HepG2 (cell line): Measurements from ENCODE around the gene TM4SF5. TPM values are rescaled to one million over a fixed set of nuclear protein-coding genes. Genes with fewer than 3 reads are reported as not detected.

Experiments used
- ARNTL ChIP-seq: sonication (generic); formaldehyde crosslinking; IDR thresholded peaks from 2 replicates; pipeline ENCODE4 v1.4.0; 2020; ENCODE audit warnings: mild to moderate bottlenecking, missing genetic modification reagents
- ATM ChIP-seq: fragments of 450-650 bp; IDR thresholded peaks from 2 replicates; pipeline ENCODE4 v1.7.1; 2017; ENCODE audit warnings: mild to moderate bottlenecking, borderline replicate concordance
- HIVEP1 ChIP-seq: sonication (generic); formaldehyde crosslinking; IDR thresholded peaks from 2 replicates; pipeline ENCODE4 v1.4.0; 2020; ENCODE audit warnings: mild to moderate bottlenecking, missing genetic modification reagents
- HOXD1 ChIP-seq: sonication (generic); formaldehyde crosslinking; IDR thresholded peaks from 2 replicates; pipeline ENCODE4 v1.5.0; 2020; ENCODE audit warnings: missing genetic modification reagents
- IKZF4 ChIP-seq: sonication (generic); formaldehyde crosslinking; IDR thresholded peaks from 2 replicates; pipeline ENCODE4 v1.5.1; 2020; ENCODE audit warnings: borderline replicate concordance, mild to moderate bottlenecking, low read depth, missing genetic modification reagents; ENCODE audit errors: not compliant biosample characterization
- KDM3A ChIP-seq: IDR thresholded peaks from 2 replicates; pipeline ENCODE4 v1.6.1; 2018; ENCODE audit warnings: low read depth, missing compliant biosample characterization
- PAX8 ChIP-seq: sonication (generic); formaldehyde crosslinking; IDR thresholded peaks from 2 replicates; pipeline ENCODE4 v1.8.0; 2022; ENCODE audit warnings: mild to moderate bottlenecking, missing genetic modification reagents, borderline replicate concordance
- PAXIP1 ChIP-seq: sonication (generic); formaldehyde crosslinking; conservative IDR thresholded peaks from 2 replicates; pipeline ENCODE4 v1.4.0; 2020; ENCODE audit warnings: mild to moderate bottlenecking, missing genetic modification reagents, moderate library complexity
- POGK ChIP-seq: sonication (generic); formaldehyde crosslinking; conservative IDR thresholded peaks from 2 replicates; pipeline ENCODE4 v1.8.0; 2022; ENCODE audit warnings: mild to moderate bottlenecking, moderate library complexity, missing genetic modification reagents
- SCMH1 ChIP-seq: sonication (generic); formaldehyde crosslinking; IDR thresholded peaks from 2 replicates; pipeline ENCODE4 v1.9.0; 2021; ENCODE audit warnings: missing genetic modification reagents, mild to moderate bottlenecking, borderline replicate concordance
- SMC3 ChIP-seq: IDR thresholded peaks from 2 replicates; pipeline ENCODE4 v1.6.1; 2011; ENCODE audit warnings: low read length, improper control_type of control experiment
- WIZ ChIP-seq: sonication (generic); formaldehyde crosslinking; IDR thresholded peaks from 2 replicates; pipeline ENCODE4 v1.5.1; 2020; ENCODE audit warnings: mild to moderate bottlenecking, missing genetic modification reagents
- ZNF101 ChIP-seq: sonication (generic); formaldehyde crosslinking; IDR thresholded peaks from 2 replicates; pipeline ENCODE4 v1.4.0; 2020; ENCODE audit warnings: mild to moderate bottlenecking, low read depth, missing genetic modification reagents, borderline replicate concordance
- ZNF124 ChIP-seq: sonication (generic); formaldehyde crosslinking; IDR thresholded peaks from 2 replicates; pipeline ENCODE4 v1.4.0; 2020; ENCODE audit warnings: missing genetic modification reagents
- ZNF260 ChIP-seq: sonication (generic); formaldehyde crosslinking; IDR thresholded peaks from 2 replicates; pipeline ENCODE4 v1.4.0; 2020; ENCODE audit warnings: missing genetic modification reagents, low read depth, mild to moderate bottlenecking, borderline replicate concordance
- ZNF44 ChIP-seq: sonication (generic); formaldehyde crosslinking; IDR thresholded peaks from 2 replicates; pipeline ENCODE4 v1.5.1; 2020; ENCODE audit warnings: mild to moderate bottlenecking, missing genetic modification reagents
- ZNF530 ChIP-seq: sonication (generic); formaldehyde crosslinking; IDR thresholded peaks from 2 replicates; pipeline ENCODE4 v1.5.0; 2020; ENCODE audit warnings: low read depth, mild to moderate bottlenecking, missing genetic modification reagents
- ZNF614 ChIP-seq: IDR thresholded peaks from 2 replicates; pipeline ENCODE4 v1.6.1; 2018; ENCODE audit warnings: missing biosample characterization, missing genetic modification reagents, inconsistent platforms, borderline replicate concordance
- ZNF619 ChIP-seq: sonication (generic); formaldehyde crosslinking; IDR thresholded peaks from 2 replicates; pipeline ENCODE4 v1.4.0; 2020; ENCODE audit warnings: mild to moderate bottlenecking, missing genetic modification reagents
- ZNF768 ChIP-seq: sonication (generic); formaldehyde crosslinking; IDR thresholded peaks from 2 replicates; pipeline ENCODE4 v1.4.0; 2020; ENCODE audit warnings: missing genetic modification reagents
- ZSCAN20 ChIP-seq: sonication (generic); formaldehyde crosslinking; IDR thresholded peaks from 2 replicates; pipeline ENCODE4 v1.4.0; 2020; ENCODE audit warnings: missing genetic modification reagents, mild to moderate bottlenecking, borderline replicate concordance
- polyA plus RNA-seq, 8 experiments: library from polyadenylated mRNA; depleted of rRNA in 3 of 8; stranded (reverse) in 7 of 8; unstranded in 1 of 8; fragments of >200 nt; fragmentation: Illumina TruSeq in 4 of 8; extraction: Trizol in 4 of 8; gene quantifications; 2 replicates each; pipeline versions ENCODE4 v1.2.1 to v1.2.3, GENCODE V29; 2011 to 2016; ENCODE audit warnings: low read depth in 4 of 8, missing spikeins in 1 of 8, mixed read lengths in 1 of 8; ENCODE audit not compliant: insufficient read depth in 1 of 8
- total RNA-seq, 5 experiments: library from RNA; depleted of rRNA; stranded (reverse); fragments of >200 nt; fragmentation: Illumina TruSeq; extraction: Trizol; gene quantifications; 2 replicates each; pipeline ENCODE4 v1.2.3, GENCODE V29; 2016; ENCODE audit warnings: low read depth in 1 of 5

The TM4SF5 gene
- total and polyA plus RNA-seq, 2 of the 13 experiments (the other 11 are each of a cell fraction or from before 2014, with no cell fraction given): 30.1 to 126 TPM

- TF ChIP-seq HOXD1 (peak; percentile 90), HIVEP1 (CRISPR knock-in tag) (no peak; the same call in 1 of the 2 replicates), POGK (CRISPR knock-in tag) (peak; percentile 40; the same call in 1 of the 2 replicates), PAX8 (no peak), ZSCAN20 (CRISPR knock-in tag) (0 out of 2 replicates have a peak, but pooled peaks have one; percentile 30), ARNTL (CRISPR knock-in tag) (peak; percentile 78; the same call in 1 of the 2 replicates), ZNF614 (CRISPR knock-in tag) (peak; percentile 61; the same call in 1 of the 2 replicates), ZNF260 (CRISPR knock-in tag) (no peak), IKZF4 (CRISPR knock-in tag) (no peak), ZNF44 (CRISPR knock-in tag) (no peak), SCMH1 (CRISPR knock-in tag) (no peak), ZNF124 (peak; percentile 73; the same call in 1 of the 2 replicates), SMC3 (peak; percentile 39; the same call in 1 of the 2 replicates), ZNF101 (CRISPR knock-in tag) (no peak), ZNF530 (CRISPR knock-in tag) (no peak), ATM (no peak), ZNF619 (peak; percentile 74; the same call in 1 of the 2 replicates), WIZ (no peak; the same call in 1 of the 2 replicates), PAXIP1 (CRISPR knock-in tag) (peak; percentile 93), KDM3A (CRISPR knock-in tag) (0 out of 2 replicates have a peak, but pooled peaks have one; percentile 78), ZNF768 (CRISPR knock-in tag) (peak; percentile 92)
Observed at GRCh38 chr17:4771519-4772234, at the start of gene TM4SF5 (continued).
